Measurements from ENCODE around the gene DCP1B.

The DCP1B gene

DNA sequence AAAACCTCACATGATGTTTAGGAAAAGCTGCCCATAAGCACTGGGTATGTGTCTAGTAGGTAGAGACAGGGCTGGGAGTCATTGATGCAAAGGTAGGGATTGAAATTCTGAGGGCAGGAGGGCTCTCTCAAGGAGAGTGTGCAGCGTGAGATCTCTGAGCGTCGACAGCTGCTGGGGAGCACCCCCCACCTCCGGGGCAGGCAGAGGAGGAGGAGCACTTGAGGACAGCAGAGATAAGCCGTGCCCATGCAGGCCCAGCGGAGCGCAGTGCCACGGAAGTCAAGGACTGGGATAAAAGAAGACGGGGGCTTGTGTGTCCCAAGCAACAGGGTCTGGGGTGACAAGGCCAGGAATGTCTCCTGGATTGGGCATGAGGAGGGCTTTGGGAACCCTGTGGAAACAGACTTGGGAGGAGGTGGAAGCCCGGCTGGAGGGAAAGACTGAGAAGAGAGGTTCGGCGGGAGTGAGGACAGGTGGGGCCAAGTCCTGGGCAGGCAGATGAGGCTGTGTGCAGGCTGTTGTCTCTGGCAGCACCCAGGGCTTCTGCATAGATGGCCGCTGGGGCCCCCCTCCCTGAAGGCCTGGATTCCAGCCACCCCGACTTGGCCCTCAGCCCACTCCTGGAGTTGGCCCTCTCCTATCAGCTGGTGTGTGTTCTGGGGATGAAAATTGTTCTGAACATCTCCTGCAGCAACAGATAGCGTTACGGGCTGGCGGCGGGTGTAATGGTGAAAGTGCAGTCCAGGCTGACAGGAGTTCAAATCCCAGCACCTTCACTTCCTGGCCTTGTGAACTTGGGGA, 87.7 kb downstream of the DCP1B start:
- Mint-ChIP-seq H3K4me1 (peaks cover 41% of the 10 kb centered on the region), H3K36me3 (peaks cover 12% of the 10 kb centered on the region)

DNA sequence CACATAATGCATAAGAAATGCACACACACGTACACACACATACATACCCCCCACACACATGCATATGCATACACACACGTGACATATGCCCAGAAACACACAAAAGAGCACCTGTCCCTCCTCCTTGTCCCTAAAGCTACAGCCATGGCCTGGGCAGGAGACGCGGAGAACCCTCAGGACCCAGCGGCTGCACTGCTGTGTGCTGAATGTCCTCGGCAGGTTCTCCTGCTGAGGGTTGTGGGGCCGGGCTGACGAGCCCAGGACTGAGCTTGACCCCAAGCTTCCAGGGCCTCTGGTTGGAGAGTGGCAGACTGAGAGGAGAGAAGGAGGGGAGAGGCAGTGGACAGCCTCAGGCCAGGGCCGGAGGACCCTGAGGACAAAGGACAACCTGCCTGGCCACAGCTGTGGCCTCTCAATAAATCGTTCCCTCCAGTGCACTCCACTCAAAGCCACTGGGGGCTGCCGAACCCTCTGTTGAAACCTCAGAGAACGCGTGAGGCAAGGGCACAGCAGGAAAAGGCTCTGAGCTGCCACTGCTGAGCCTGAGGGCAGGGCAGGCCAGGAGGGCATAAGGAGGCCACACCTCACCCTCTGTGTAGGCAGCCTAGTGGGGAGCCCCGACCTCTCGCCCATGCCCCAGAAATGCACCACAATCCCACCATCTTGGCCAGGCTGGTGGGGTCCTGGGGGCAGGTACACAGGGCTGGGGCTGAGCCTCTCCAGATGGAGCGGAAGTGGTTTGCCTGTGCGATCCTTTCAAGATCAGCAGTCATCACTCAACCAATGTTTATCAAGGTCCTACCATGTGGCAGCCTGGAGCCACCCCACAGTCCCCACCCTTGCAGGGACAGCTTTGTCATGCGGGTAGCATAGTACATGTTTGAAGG, 88.9 kb downstream of the DCP1B start:
- peaks cover 13% of the 10 kb centered on the region for H3K27me3 Mint-ChIP-seq
- H3K27ac Mint-ChIP-seq = peak overlapping the region; percentile 69
- ATAC-seq = no peak
- peaks cover 32% of the 10 kb centered on the region for H3K4me1 Mint-ChIP-seq
- peaks cover 8% of the 10 kb centered on the region for H3K36me3 Mint-ChIP-seq
- no peaks in the 10 kb centered on the region for H3K9me3 Mint-ChIP-seq
- H3K4me3 Mint-ChIP-seq = no peak overlapping the region

More for the DNA sequence above, 87.7 kb downstream of the DCP1B start:
- Mint-ChIP-seq H3K9me3 (no peaks in the 10 kb centered on the region), H3K27me3 (peaks cover 13% of the 10 kb centered on the region), H3K27ac (peak overlapping the region; percentile 69), H3K4me3 (peak overlapping the region; percentile 24)
- no peak for ATAC-seq

DNA sequence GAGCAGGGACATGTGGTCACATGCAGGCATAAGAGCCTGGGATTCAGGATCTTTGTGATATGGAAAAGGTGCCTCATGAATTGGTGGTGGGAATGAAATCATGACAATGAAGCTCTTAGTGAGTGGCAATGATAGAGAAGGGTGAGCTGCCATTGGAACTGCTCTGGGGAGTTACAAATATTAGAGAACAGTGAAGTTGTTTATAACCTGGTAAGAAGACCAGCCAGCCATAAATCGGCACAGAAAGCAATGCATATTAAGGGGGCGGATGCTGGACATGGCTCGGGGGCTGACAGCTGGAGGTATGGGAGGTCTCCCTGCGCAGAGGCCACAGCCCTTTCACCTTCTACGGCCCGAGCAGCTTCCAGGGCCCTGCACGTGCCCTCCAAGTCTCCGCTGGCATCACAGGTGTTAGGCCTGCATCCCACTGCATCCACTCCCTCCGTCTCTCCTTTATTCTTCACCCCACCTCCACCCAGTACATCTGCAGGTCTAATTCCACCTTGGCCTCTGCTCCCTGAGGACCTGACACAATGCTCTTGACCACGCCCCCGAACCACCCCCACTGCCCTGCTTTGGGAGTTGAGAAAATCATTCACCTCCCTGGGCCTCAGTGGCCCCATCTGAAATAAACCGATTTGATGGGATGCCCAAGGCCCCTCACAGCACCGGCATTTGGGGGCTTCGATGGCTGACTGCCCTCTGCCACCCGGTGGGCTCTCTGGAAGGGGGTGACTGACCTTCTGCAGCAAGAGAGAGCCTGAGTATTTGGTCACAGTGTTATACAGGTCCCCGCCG, 89.9 kb downstream of the DCP1B start:
- peaks cover 29% of the 10 kb centered on the region for H3K4me1 Mint-ChIP-seq
- H3K9me3 Mint-ChIP-seq = no peaks in the 10 kb centered on the region
- peaks cover 13% of the 10 kb centered on the region for H3K27me3 Mint-ChIP-seq
- no peak overlapping the region for H3K27ac Mint-ChIP-seq
- H3K4me3 Mint-ChIP-seq = no peak overlapping the region
- H3K36me3 Mint-ChIP-seq = peaks cover 6% of the 10 kb centered on the region
- no peak for ATAC-seq

DNA sequence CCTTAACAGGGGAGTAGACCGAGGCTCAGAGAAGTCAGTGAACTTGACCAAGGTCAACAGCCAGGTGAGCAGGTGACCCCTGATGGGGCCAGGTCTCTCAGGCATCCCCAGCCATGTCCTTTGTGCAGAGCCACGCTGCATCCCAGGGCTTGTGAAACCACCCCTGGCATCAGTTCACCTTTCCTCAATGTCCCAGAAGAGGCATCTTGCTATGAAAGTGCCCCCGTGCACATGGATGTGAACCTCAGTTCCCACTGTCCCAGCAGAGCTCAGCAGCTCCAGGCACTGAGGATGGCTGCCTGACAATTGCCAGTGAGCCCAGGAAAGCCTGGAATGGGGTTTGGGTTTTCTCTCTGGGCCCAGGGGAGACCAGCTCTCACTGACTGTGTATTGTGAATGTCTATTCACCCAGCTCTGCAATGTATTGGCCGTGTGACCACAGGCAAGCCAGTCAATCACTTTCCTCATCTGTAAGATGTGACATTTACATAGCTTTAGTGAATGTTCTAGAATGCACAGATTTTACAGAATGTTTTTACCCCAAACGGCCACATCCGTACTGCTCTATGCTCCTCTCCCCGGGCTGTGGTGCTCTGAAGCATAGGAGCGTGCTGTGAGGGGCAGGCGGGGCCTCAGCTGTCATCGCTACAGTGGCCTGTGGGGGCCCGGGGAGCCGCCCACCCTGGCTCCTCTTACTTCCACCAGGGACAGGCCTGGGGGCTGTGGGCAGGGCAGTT, 90.7 kb downstream of the DCP1B start:
- H3K27ac Mint-ChIP-seq = no peak overlapping the region
- H3K4me3 Mint-ChIP-seq = no peak overlapping the region
- H3K36me3 Mint-ChIP-seq = peaks cover 6% of the 10 kb centered on the region
- H3K9me3 Mint-ChIP-seq = peaks cover 2% of the 10 kb centered on the region
- H3K27me3 Mint-ChIP-seq = peaks cover 13% of the 10 kb centered on the region
- no peak for ATAC-seq
- peaks cover 23% of the 10 kb centered on the region for H3K4me1 Mint-ChIP-seq

DNA sequence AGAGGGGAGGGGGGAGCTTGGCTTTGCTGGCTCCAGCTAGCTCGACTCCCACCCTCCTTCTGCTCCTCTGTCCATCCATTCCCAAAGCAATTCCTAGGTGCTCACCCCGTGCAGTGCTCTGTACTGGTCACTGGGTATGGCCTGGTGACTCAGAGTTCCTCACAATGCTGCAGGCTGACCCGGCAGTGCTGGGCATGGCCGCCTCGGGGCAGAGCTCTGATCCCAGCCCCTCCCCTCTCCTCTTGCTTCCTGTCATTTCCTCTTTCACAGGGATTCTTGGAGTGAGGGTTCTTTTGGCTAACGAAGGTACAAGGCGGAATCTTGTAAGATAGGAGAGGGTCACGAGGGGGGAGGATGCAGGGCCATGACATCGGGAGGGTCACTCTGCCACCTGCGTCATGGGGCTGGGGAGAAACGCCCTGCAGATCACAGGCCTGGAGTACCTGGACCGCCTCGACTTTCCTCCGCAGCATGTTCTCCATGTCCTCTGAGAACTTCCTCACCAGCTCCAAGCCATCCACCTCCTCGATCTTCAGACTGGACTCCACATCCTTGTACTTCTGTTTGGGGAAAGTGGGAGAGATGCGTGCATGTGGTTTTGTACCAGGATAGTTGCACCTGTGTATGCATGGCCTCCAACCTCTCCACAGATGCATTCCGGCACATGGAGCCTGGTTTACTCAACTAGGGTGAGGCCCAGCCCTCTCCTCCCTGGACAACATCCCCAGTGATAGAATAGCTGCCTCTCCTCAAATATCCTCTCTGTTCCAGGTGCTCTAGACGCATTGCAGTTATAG, 91.5 kb downstream of the DCP1B start:
- Mint-ChIP-seq H3K4me3 (no peak overlapping the region), H3K4me1 (peaks cover 23% of the 10 kb centered on the region), H3K9me3 (peaks cover 2% of the 10 kb centered on the region), H3K27me3 (peaks cover 18% of the 10 kb centered on the region), H3K27ac (no peak overlapping the region), H3K36me3 (peaks cover 6% of the 10 kb centered on the region)
- no peak for ATAC-seq

DNA sequence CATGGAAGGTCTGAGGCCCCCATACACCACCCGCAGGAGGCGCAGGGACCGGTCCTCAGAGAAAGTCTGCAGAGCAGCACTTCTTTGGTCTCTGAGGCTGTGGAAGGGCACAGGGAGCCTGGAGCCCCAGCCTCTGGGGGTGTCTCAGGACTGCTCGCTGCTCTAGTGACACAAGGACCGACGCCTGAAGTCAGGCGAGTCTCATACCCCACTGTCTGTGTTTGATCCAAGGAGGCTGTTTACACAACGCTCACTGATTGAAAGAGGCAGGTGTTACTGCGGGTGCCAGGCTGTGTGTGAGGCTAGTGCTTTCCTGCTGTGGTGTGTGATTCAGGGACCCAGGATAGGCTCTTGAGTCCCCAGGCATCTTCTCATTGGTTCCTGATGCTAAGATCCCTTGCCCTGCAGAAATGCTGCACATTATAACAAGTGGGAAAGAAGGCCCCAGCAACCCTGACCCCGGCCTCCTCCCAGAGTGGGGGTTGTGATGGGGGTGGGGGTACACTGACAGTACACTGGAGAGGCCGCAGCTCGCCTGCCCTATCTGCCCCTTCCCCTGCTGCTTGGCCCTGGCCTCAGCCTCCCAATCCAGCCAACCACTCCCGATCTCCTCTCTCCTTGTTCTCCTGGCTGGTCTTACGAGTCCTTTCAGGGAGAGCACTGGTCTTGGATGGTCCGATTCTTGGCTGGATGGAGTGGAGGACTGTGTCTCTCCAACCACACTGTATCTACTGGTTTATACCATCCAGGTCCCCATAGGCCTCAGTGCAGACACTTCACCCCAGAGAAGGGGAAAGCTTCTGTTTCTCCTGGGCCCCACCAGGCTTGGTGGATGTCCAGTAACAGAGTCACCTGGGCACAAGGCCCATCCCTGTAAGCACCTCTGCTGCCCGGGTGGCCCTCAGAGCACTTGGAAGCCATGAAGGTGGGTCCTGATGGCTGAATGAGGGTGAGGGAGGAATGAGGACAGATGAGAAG, 92.4 kb downstream of the DCP1B start:
- ATAC-seq = no peak
- Mint-ChIP-seq H3K9me3 (peaks cover 2% of the 10 kb centered on the region), H3K36me3 (peaks cover 6% of the 10 kb centered on the region), H3K27me3 (peaks cover 22% of the 10 kb centered on the region), H3K4me1 (peaks cover 19% of the 10 kb centered on the region), H3K4me3 (no peak overlapping the region), H3K27ac (no peak overlapping the region)

DNA sequence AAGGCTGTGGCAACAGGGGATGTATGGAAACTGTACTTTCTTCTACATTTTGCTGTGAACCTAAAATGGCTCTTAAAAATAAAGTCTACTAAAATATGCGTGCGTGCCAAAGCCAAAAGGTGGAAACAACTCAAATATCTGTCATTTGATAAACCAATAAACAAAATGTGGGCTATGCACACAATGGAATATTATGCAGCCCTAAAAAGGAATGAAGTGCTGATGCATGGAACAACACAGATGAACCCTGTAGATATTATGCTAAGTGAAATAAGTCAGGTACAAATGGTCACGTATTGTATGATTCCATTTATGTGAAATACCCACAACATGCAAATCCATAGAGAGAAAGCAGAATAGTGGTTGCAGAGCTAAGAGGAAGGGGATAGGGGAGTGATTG, 93.8 kb downstream of the DCP1B start:
- no peak for ATAC-seq
- H3K36me3 Mint-ChIP-seq = no peaks in the 10 kb centered on the region
- H3K27me3 Mint-ChIP-seq = peaks cover 9% of the 10 kb centered on the region
- no peak overlapping the region for H3K27ac Mint-ChIP-seq
- H3K4me1 Mint-ChIP-seq = peaks cover 7% of the 10 kb centered on the region
- peaks cover 2% of the 10 kb centered on the region for H3K9me3 Mint-ChIP-seq
- no peak overlapping the region for H3K4me3 Mint-ChIP-seq

DNA sequence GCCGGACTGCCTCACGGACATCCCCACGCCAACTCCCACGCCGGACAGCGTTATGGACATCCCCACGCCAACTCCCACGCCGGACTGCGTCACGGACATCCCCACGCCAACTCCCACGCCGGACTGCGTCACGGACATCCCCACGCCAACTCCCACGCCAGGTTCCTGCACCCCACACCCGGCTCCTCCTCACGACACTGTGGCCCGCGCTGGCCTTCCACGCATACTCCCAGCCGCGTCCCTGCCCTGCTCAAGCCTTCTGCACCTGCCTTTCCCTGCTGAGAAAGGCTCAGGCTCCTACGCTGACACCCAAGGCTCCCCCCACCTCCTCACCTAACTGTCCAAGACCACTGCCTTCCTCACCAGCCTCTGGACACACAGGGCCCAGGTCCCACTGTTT, 95.5 kb downstream of the DCP1B start:
- H3K36me3 Mint-ChIP-seq = no peaks in the 10 kb centered on the region
- ATAC-seq = no peak
- peaks cover 8% of the 10 kb centered on the region for H3K27me3 Mint-ChIP-seq
- peaks cover 6% of the 10 kb centered on the region for H3K9me3 Mint-ChIP-seq
- H3K4me1 Mint-ChIP-seq = peaks cover 7% of the 10 kb centered on the region
- peak overlapping the region; percentile 13 for H3K4me3 Mint-ChIP-seq
- H3K27ac Mint-ChIP-seq = no peak overlapping the region

DNA sequence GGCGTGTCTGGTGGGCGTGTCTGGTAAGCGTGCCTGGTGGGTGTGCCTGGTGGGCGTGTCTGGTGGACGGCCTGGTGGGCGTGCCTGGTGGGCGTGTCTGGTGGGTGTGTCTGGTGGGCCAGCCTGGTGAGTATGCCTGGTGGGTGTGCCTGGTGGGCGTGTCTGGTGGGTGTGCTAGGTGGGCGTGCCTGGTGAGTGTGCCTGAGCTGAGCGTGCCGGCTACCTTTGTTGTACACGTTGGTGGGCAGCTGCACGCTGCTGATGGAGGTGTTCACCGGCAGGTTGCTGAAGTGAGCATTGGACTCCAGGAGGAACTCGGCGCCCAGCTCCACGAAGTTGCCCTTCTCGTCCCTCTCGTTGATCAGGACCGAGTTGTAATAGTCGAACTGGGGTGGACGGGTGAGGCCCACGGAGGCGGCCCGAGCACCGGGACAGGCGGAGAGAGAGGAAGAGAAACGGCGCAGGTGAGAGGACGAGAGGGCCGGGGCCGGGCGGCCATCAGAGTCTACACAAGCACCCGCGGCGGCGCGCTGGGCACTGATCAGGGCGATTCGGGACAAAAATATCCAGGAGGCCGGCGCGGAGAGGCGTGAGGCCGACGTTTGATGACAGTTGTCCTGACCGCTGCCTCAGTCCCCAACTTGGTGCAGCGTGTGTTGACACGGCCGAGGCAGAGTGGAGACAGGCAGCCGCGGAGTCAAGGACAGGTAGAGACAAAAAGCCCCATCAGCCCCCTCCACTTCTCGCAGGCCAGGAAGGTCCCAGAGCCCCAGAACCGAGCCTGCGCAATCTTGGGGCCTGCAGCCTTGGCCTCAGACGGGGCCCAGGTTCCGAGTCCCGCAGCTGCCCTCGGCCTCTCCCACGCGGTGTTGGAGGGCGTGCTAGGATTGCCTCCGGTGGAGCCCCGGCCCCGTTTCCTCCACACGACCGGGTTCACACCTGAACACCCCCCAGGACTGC, 96.3 kb downstream of the DCP1B start:
- Mint-ChIP-seq H3K27ac (peak overlapping the region; percentile 27), H3K27me3 (peaks cover 8% of the 10 kb centered on the region), H3K9me3 (peaks cover 13% of the 10 kb centered on the region), H3K4me1 (peaks cover 7% of the 10 kb centered on the region), H3K36me3 (no peaks in the 10 kb centered on the region), H3K4me3 (peak overlapping the region; percentile 73)
- peak; percentile 16 for ATAC-seq

DNA sequence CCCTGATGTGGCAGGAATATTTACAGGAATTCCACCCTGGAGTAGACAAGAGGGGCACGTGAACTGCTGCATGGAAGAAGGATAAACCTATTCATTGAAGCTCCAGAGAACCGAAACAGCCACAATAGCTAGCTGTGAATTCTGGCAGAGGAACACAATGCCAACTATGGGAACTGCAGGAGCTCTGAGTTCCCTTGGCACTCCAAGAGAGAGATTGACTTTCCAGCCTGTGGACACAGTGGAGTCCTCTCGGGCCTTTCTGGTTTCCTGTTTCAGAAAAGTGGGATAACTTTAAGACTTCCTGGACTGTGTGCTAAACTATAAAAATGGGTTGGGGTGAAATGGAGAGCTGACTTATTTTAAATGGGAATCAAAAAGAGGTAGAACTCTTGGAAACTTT, 97.7 kb downstream of the DCP1B start:
- H3K27ac Mint-ChIP-seq = no peak overlapping the region
- peaks cover 8% of the 10 kb centered on the region for H3K27me3 Mint-ChIP-seq
- peaks cover 7% of the 10 kb centered on the region for H3K4me1 Mint-ChIP-seq
- no peak for ATAC-seq
- peaks cover 6% of the 10 kb centered on the region for H3K36me3 Mint-ChIP-seq
- H3K9me3 Mint-ChIP-seq = peaks cover 18% of the 10 kb centered on the region
- no peak overlapping the region for H3K4me3 Mint-ChIP-seq

DNA sequence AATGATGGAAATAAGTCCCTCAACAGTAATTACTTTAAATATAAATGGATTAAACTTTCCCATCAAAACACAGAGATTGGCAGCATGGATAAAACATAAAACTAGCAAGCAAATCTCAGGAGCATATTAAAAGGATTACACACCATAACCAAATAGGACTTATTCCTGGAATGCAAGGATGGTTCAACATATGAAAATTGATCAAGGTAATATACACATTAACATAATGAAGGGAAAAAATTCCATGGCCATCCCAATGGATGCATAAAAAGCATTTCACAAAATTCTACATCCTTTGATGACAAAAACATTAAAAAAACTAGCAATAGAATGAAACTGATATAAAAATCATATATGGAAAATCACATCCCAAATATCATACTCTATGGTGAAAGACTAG, 99.4 kb downstream of the DCP1B start:
- Mint-ChIP-seq H3K36me3 (peaks cover 8% of the 10 kb centered on the region), H3K27me3 (peaks cover 8% of the 10 kb centered on the region), H3K27ac (no peak overlapping the region), H3K4me1 (peaks cover 7% of the 10 kb centered on the region), H3K9me3 (peaks cover 24% of the 10 kb centered on the region), H3K4me3 (no peak overlapping the region)
- ATAC-seq = no peak

DNA sequence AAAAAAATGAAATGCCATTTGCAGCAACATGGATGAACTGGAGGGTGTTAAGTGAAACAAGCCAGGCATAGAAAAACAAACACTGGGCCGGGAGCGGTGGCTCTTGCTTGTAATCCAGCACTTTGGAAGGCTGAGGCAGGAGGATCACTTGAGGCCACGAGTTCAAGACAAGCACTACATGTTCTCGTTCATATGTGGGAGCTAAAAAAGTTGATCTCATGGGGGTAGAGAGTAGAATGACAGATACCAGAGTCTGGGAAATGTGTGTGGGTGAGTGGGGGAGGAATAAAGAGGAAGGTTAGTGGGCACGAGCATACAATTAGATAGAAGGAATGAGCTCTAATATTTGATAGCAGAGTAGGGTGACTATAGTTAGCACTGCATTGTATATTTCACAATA, 107.3 kb downstream of the DCP1B start:
- Mint-ChIP-seq H3K27me3 (peaks cover 47% of the 10 kb centered on the region), H3K9me3 (peaks cover 20% of the 10 kb centered on the region), H3K4me3 (no peak overlapping the region), H3K27ac (no peak overlapping the region), H3K4me1 (no peaks in the 10 kb centered on the region), H3K36me3 (peaks cover 23% of the 10 kb centered on the region)
- no peak for ATAC-seq
